ENCODE data around the gene NDE1.

GRCh38 chr16:15658149-15658548 lies 8.1 kb downstream of the NDE1 start:
- TF ChIP-seq EZH2phosphoT487 (conservative IDR thresholded peaks at IDR 0.05; ENCODE audit: low read length) (no peak), CTCF (IDR thresholded peaks at IDR 0.05; ENCODE audit: insufficient read depth, low read length, poor library complexity, severe bottlenecking) (no peak)
